ENCODE data around the gene SLC25A33. TPM values are rescaled to one million over a fixed set of nuclear protein-coding genes. Genes with fewer than 3 reads are reported as not detected.

SLC25A33 gene
- total RNA-seq, 1 donor from 2014 or later: 5.4 TPM

- intact Hi-C loops (cut with micrococcal nuclease): loop anchor here (5.0 kb wide), 2 partner anchors 319 to 446 kb away; partner anchors contain the start of gene UBE4B
Measured at GRCh38 chr1:9586147-9586766, 47.0 kb downstream of the SLC25A33 start.

GRCh38 chr1:9588551-9589143 lies 49.4 kb downstream of the SLC25A33 start, which contains the start of gene TMEM201:
TMEM201 (plus strand) TSS chr1:9588911; CDS start chr1:9588931, 20 bp downstream.
- intact Hi-C loops (cut with micrococcal nuclease): loop anchor here (1.0 to 5.0 kb wide), 12 partner anchors 41 to 459 kb away; partner anchors contain the start of genes CLSTN1, CTNNBIP1, GPR157 and H6PD

- intact Hi-C loops (cut with micrococcal nuclease): loop anchor here (1.0 to 5.0 kb wide), 4 partner anchors 64 to 443 kb away; partner anchors contain the start of gene UBE4B
Measured at GRCh38 chr1:9589144-9589718, 50.0 kb downstream of the SLC25A33 start.

GRCh38 chr1:9589719-9590157 lies 50.5 kb downstream of the SLC25A33 start:
- intact Hi-C loops (cut with micrococcal nuclease): loop anchor here (1.0 to 5.0 kb wide), 4 partner anchors 63 to 443 kb away; partner anchors contain the start of gene UBE4B

- intact Hi-C loops (cut with micrococcal nuclease): no loop called here
Measured at GRCh38 chr1:9590201-9590600, 50.9 kb downstream of the SLC25A33 start.

GRCh38 chr1:9590945-9591668 lies 51.8 kb downstream of the SLC25A33 start:
- intact Hi-C loops (cut with micrococcal nuclease): no loop called here

GRCh38 chr1:9591669-9592509 lies 52.6 kb downstream of the SLC25A33 start:
- intact Hi-C loops (cut with micrococcal nuclease): no loop called here

- intact Hi-C loops (cut with micrococcal nuclease): no loop called here
Measured at GRCh38 chr1:9592510-9593075, 53.3 kb downstream of the SLC25A33 start.

GRCh38 chr1:9593147-9593491 lies 53.9 kb downstream of the SLC25A33 start:
- intact Hi-C loops (cut with micrococcal nuclease): no loop called here

GRCh38 chr1:9593492-9594465 lies 54.5 kb downstream of the SLC25A33 start:
- intact Hi-C loops (cut with micrococcal nuclease): no loop called here

- intact Hi-C loops (cut with micrococcal nuclease): no loop called here
Measured at GRCh38 chr1:9594471-9595155, 55.3 kb downstream of the SLC25A33 start.

- intact Hi-C loops (cut with micrococcal nuclease): no loop called here
Measured at GRCh38 chr1:9595156-9595967, 56.1 kb downstream of the SLC25A33 start.

GRCh38 chr1:9595968-9596340 lies 56.7 kb downstream of the SLC25A33 start:
- intact Hi-C loops (cut with micrococcal nuclease): no loop called here

GRCh38 chr1:9596415-9597123 lies 57.3 kb downstream of the SLC25A33 start:
- intact Hi-C loops (cut with micrococcal nuclease): no loop called here

GRCh38 chr1:9597361-9598315 lies 58.4 kb downstream of the SLC25A33 start:
- intact Hi-C loops (cut with micrococcal nuclease): no loop called here

- intact Hi-C loops (cut with micrococcal nuclease): no loop called here
Measured at GRCh38 chr1:9598316-9598700, 59.0 kb downstream of the SLC25A33 start.
